GM18520 (cell line): ENCODE measurements around the gene AP5S1.
"Not testable (repeated sequence)": the region's sequence is repeated elsewhere in the genome, so short reads cannot be mapped to it uniquely, and the experiment has no call there.

Experiments used
- ATAC-seq: cut with Tn5 transposase; IDR thresholded peaks from one replicate; pipeline ENCODE4 v1.9.1; 2021; ENCODE audit not compliant: unreplicated experiment

Gene AP5S1

GRCh38 chr20:3842348-3842930 lies 22.1 kb downstream of the AP5S1 start:
- no peak for ATAC-seq

- ATAC-seq, result no peak
These were observed 23.1 kb downstream of the AP5S1 start for GRCh38 chr20:3843490-3843889.

DNA sequence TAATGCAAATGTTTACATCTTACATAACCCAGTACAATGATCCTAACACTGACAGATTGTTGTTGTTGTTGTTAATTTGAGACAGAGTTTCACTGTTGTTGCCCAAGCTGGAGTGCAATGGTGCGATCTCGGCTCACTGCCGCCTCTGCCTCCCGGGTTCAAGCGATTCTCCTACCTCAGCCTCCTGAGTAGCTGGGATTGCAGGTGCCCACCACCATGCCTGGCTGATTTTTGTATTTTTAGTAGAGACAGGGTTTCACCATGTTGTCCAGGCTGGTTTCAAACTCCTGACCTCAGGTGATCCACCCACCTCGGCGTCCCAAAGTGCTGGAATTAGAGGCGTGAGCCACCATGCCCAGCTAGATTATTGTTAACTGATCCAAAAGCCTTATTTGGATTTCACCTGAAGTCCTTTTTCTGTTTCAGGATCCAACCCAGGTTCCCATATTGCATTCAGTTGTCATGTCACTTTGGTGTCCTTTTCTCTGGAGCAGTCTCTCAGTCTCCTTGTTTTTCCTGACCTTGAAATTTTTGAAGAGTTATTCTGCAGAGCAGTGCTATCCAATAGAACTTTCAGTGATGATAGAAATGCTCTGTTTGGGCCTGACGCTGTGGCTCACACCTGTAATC lies 23.8 kb downstream of the AP5S1 start:
- not testable (repeated sequence) for ATAC-seq

DNA sequence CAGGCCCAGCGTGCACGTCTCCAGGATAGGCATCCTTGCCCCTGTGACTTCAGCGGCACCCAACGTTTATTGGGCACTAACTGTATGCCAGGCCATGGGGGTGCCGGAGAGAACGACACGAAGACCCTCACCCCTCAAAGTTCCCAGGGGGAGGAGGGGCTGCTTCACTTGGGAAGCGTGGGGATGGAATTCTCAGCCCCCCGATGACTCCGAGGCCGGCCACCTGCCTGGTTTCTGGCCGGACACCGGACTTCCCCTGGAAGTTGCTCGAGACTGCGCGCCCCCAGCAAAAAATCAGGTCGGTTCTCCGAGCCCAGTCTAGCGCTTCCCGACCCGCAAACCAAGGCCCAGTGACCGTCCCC lies 26.0 kb downstream of the AP5S1 start:
- ATAC-seq, result no peak

GRCh38 chr20:3846740-3847428 lies 26.5 kb downstream of the AP5S1 start, which contains the start of gene MAVS:
Gene MAVS (plus strand): TSS chr20:3846834. CDS start chr20:3854625, 7,791 bp downstream.
- ATAC-seq, result peak; percentile 87

DNA sequence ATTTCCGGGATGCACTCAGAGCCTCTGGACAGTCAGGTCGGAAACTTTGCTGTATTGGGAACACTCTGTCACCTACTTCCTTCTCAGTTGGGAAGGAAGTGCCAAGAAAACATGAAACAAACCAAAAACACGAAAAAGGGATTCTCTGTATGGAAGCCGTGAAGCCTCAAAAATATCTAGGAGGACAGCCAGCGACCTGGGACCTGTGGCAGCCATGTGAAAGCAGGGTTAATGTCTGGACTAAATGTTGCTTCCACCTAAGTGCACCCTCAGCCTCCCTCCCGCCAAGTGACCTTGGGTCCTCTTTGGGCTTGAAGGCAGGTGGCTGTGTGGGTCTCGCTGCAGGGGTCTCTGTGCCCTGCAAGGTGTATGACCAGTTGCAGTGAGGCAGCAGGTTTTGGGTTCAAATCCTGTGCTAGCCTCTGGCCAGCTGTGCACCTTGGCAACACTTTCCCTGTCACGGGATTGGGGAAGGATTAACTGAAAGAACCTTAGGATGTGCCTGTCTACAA lies 27.1 kb downstream of the AP5S1 start:
- ATAC-seq, result no peak

- ATAC-seq, result no peak
These were observed 28.2 kb downstream of the AP5S1 start for GRCh38 chr20:3848565-3848964.

GRCh38 chr20:3854462-3854871 lies 34.1 kb downstream of the AP5S1 start:
- ATAC-seq, result no peak

GRCh38 chr20:3857405-3857804 lies 37.1 kb downstream of the AP5S1 start:
- ATAC-seq, result no peak

GRCh38 chr20:3858689-3859088 lies 38.3 kb downstream of the AP5S1 start:
- no peak for ATAC-seq

DNA sequence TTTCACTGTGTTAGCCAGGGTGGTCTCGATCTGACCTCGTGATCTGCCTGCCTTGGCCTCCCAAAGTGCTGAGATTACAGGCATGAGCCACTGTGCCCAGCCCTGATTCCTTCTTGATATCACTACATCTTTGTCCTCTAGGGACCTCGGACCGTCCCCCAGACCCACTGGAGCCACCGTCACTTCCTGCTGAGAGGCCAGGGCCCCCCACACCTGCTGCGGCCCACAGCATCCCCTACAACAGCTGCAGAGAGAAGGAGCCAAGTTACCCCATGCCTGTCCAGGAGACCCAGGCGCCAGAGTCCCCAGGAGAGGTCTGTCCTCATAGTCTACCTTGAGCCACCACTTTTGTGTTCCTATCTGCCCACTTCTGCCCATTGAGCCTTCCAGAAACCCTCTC lies 40.8 kb downstream of the AP5S1 start:
- ATAC-seq, result no peak

DNA sequence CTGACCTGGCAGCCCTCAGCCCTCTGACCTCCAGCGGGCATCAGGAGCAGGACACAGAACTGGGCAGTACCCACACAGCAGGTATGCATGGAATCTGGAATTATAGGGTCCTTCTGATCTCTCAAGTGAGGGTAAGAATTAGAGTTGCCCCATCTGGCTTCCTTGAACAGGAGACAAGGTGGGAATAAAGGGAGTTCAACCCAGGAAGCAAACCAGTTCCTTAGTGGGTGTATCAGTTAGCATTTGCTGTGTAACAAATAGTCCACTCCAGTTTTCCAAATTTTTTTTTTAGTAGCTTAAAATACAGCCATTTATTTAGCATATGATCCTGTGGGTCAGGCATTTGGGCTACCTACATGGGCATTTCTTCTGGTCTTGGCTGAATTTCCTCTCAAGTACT lies 42.0 kb downstream of the AP5S1 start:
- ATAC-seq, result no peak

- ATAC-seq, result no peak
These were observed 43.0 kb downstream of the AP5S1 start for GRCh38 chr20:3863317-3863716.

DNA sequence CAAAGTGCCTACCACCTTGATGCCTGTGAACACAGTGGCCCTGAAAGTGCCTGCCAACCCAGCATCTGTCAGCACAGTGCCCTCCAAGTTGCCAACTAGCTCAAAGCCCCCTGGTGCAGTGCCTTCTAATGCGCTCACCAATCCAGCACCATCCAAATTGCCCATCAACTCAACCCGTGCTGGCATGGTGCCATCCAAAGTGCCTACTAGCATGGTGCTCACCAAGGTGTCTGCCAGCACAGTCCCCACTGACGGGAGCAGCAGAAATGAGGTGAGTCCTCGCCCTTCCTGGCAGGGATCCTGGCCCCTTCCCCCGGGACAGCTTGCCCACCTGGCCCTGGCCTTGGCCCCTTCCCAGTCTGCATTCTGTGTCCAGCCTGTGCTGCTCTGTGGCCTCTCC lies 44.2 kb downstream of the AP5S1 start:
- ATAC-seq, result no peak

DNA sequence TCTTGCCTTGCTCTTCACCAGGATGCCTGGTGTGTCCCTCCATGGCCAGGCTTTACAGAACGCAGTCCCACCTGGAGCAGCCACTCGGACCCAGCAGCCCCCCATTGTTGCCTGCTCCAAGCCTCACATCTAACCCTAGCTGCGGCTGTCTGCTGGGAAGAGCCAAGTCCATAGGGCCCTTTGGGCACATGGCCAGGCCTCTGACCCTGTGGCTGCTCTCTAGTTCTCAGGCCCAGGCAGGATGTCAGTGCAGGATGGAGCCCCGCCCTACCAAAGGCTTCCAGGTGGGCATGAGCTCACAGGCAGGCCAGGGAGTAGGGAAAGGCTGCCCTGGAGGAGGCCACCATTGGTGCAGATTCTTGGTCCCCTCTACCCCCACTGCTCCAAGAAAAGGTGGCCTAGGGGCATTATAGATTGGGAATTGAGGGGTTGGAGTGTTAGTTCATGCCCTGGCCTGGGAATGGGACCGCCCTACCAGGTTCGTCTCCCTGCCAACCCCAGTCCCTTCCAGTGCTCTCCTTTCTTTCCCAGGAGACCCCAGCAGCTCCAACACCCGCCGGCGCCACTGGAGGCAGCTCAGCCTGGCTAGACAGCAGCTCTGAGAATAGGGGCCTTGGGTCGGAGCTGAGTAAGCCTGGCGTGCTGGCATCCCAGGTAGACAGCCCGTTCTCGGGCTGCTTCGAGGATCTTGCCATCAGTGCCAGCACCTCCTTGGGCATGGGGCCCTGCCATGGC lies 45.0 kb downstream of the AP5S1 start:
- no peak for ATAC-seq

- ATAC-seq, result no peak
These were observed 45.6 kb downstream of the AP5S1 start for GRCh38 chr20:3865887-3866407.

DNA sequence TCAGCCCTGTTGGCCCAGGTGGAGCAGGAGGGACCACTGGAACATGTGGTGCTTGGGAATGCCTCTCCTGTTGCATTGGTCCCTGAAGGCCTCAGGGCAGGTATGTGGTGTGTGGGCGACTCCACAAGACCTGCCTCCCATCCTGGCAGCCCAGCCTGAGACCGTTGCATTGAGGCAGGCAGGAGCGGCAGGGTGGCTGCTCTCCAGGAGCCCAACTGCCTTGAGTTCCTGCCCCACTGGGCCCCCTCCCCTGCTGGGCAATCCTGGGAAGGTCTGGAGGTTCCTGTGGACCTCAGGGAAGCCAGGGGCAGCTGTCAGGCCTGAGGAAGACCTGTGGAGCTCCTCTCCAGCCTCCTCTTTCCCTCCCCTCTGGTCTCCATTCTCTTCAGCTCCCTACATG lies 46.1 kb downstream of the AP5S1 start:
- ATAC-seq, result no peak

DNA sequence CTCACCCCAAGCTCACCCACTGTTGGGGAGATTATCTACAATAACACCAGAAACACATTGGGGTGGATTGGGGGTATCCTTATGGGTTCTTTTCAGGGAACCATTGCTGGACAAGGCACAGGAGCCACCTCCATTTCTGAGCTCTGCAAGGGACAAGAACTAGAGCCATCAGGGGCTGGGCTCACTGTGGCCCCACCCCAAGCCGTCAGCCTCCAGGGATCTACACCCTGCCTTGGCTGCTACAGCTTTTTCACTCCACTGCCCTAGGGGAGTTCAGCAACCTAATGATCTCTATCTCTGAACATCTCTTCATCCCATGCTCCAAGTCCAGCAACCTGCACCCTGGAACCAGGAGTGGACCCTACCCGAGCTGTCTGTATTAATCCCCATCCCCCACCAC lies 47.5 kb downstream of the AP5S1 start:
- ATAC-seq, result no peak

DNA sequence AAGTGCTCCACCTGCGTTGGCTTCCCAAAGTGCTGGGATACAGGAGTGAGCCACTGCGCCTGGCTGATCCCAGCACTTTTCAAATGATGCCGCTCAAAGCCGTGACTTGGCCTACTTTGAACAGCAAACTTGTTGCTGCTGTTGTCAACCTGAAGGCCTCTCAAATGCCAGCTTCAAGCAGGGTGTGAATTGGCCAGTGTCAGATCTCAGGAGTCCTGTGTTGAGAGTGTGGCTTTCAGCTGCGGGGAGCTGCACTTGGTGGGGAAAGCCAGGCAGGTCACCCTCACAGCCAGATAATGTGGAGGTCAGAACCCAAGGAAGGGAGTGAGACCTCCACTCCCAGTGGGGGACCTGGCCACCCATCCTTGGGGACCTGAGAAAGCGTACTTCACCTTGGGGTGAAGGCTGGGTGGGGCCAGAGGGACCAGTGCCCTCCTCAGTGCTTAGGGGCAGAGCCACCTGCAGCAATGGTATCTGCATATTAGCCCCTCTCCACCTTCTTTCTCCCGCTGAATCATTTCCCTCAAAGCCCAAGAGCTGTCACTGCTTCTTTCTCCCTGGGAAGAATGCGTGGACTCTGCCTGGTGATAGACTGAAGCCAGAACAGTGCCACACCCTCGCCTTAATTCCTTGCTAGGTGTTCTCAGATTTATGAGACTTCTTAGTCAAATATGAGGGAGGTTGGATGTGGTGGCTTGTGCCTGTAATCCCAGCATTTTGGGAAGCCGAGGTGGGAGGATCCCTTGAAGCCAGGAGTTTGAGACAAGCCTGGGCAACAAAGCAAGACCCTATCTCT lies 49.7 kb downstream of the AP5S1 start:
- no peak for ATAC-seq

- ATAC-seq, result no peak
These were observed 51.4 kb downstream of the AP5S1 start for GRCh38 chr20:3871550-3872265.
